Neural cell (in vitro differentiated cells): ENCODE results near the gene NGEF.

Experiments
- CTCF ChIP-seq: fragments of 450-650 bp; IDR thresholded peaks from 2 replicates; pipeline ENCODE4 v1.5.1; 2014; ENCODE audit warnings: antibody characterized with exemption, mild to moderate bottlenecking, moderate library complexity; ENCODE audit not compliant: poor library complexity, severe bottlenecking
- RAD21 ChIP-seq: fragments of 450-650 bp; conservative IDR thresholded peaks from 2 replicates; pipeline ENCODE4 v1.6.1; 2014; ENCODE audit warnings: antibody characterized with exemption, mild to moderate bottlenecking, moderate library complexity
- SMC3 ChIP-seq: fragments of 450-650 bp; conservative IDR thresholded peaks from 2 replicates; pipeline ENCODE4 v1.6.1; 2014; ENCODE audit warnings: antibody characterized with exemption, mild to moderate bottlenecking, moderate library complexity; ENCODE audit not compliant: poor library complexity

- TF ChIP-seq RAD21 (no peak), CTCF (no peak), SMC3 (no peak)
These were observed at the start of gene NGEF for GRCh38 chr2:233013027-233013461.
